GM18498 (cell line): ENCODE results near the gene NUDT4.
"Not testable (repeated sequence)": the region's sequence is repeated elsewhere in the genome, so short reads cannot be mapped to it uniquely, and the experiment has no call there.

Source experiments
- ATAC-seq: cut with Tn5 transposase; IDR thresholded peaks from one replicate; pipeline ENCODE4 v1.9.1; 2021; ENCODE audit warnings: mild to moderate bottlenecking, moderate library complexity; ENCODE audit not compliant: unreplicated experiment

The NUDT4 gene

GRCh38 chr12:93365616-93366405 lies 11.9 kb upstream of the NUDT4 start:
- no peak for ATAC-seq

GRCh38 chr12:93366422-93366821 lies 11.3 kb upstream of the NUDT4 start:
- no peak for ATAC-seq

DNA sequence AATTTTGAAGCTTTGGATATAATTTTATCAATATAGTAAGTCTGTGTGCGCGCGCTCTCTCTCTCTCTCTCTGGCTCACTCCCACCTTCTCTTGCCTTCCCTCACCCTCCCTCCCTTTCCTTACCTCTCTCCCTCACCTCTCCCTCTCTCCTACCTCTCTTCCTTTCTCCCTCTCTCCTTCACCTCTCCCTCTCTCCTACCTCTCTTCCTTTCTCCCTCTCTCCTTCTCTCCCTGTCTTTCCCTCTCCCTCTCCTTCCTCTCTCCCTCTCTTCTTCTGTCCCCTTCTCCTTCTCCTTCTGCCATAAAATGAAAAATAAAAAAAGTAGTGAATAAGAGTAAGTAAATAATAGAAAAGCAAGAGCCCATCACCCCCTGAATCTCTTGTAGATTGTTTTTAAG lies 9.0 kb upstream of the NUDT4 start:
- no peak for ATAC-seq

DNA sequence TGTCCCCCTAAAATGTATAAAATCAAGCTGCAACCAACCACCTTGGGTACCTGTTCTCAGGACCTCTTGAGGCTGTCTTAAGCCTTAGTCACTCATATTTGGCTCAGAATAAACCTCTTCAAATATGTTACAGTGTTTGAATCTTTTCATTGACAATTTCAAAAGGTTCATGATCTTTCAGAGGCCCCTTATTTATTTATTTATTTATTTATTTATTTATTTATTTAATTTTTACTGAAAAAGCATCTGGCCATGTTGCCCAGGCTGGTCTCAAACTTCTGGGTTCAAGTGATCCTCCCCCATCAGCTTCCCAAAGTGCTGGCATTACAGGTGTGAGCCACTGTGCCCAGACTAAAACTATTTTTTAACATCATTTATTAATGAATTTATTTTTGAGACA lies 8.2 kb upstream of the NUDT4 start:
- no peak for ATAC-seq

- no peak for ATAC-seq
Measured at GRCh38 chr12:93370947-93371346, 6.8 kb upstream of the NUDT4 start.

GRCh38 chr12:93373961-93374656 lies 3.6 kb upstream of the NUDT4 start:
- ATAC-seq: no peak

DNA sequence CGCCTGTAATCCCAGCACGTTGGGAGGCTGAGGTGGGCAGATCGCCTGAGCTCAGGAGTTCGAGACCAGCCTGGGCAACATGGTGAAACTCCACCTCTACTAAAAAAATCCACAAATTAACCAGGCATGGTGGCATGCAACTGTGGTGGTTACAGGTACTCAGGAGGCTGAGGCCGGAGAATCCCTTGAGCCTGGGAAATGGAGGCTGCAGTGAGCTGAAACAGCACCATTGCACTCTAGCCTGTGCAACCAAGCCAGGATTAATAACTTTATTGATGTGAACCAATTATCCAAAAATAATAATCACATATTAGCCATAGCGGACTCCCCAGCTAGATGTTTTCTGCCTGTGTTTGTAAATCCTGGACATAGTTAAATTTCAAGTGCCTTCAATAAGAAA lies 1.8 kb upstream of the NUDT4 start:
- ATAC-seq: no peak

DNA sequence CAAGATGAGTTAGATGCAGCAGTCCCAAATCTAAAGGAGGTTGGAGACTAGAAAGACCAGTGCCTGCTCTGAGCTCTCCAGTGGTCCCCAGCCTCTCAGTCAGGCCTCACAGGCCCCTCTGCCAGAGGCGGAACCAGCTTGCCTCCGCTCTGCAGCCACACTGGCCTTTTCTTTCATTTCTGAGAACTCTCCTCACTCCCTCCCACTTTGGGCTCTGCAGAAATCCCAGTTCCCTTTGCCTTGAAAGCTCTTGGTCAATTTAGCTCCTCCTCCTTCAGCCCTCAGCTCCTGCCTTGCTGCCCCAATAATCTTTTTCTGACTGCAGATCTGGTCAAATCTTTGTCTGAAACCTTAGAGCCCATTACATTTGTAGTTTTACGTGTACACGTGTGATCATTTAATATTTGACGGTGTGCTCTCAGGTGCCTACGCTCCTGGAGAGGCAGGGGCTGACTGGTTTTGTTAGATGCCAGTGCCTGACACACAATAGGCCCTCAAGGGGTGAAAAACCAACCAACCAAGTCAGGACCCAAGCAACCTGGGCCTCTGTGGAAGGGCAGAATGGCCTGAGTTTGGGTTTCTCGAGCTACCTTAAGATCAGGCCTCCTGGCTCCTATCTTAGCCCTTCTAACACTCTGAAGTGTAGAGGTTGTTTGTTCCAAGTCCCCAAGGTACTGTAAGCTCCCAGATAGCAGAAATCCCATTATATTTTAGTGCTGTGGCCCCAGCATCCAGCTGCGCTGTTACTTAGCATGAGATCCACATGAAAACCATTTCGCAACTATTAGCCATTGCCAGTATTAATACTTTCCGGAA lies 1.1 kb upstream of the NUDT4 start:
- ATAC-seq: no peak

DNA sequence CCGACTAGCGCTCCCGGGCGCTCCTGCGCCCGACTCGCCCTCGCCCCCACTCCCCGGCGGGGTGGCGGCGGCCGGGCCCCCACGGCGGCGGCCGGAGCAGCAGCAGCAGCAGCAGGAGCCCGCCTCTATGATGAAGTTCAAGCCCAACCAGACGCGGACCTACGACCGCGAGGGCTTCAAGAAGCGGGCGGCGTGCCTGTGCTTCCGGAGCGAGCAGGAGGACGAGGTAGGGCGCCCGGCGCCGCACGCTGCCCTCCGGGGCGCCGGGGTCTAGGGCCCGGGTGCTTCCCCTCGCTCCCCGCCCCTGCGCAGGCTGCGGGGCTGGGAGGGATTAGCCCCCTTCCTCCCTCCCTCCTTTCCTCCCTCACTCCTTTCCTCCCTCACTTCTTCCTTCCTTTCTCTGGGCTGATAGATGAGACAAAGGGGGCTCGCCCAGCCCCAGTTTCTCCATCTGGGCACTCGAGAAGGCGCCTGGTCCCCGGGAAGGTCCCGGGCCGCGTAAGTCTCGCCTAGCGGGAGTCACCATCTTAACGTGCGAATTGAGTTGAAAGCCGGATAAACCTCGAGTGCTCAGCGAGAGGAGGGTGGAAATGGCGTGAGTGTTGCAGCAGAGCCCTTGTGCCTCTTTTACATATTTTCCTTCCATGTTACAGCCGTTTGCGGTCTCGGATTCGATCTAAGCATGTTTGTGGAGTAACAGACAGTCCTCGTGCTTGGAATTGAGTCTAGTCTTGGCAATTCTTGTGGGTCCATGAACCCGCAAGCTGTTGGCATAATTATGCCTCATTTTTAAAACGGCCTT lies 672 bp downstream of the NUDT4 start:
- ATAC-seq: peak; percentile 40

DNA sequence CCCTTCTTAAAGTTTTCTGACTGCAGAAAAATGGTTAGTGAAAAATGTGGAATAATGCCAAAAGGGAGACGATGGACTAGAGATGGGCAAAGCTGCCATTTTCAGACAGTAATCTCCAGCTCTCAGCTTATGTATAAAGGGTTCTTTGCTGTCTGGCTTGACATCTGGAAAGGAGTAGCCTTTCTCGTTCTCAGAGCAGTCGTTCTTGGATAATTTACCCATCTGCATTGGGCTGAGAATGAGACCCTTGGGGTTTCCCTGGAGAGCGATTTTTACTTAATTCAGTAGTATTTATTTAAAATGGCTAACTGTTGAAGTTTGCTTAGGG lies 1.2 kb downstream of the NUDT4 start:
- ATAC-seq: no peak

DNA sequence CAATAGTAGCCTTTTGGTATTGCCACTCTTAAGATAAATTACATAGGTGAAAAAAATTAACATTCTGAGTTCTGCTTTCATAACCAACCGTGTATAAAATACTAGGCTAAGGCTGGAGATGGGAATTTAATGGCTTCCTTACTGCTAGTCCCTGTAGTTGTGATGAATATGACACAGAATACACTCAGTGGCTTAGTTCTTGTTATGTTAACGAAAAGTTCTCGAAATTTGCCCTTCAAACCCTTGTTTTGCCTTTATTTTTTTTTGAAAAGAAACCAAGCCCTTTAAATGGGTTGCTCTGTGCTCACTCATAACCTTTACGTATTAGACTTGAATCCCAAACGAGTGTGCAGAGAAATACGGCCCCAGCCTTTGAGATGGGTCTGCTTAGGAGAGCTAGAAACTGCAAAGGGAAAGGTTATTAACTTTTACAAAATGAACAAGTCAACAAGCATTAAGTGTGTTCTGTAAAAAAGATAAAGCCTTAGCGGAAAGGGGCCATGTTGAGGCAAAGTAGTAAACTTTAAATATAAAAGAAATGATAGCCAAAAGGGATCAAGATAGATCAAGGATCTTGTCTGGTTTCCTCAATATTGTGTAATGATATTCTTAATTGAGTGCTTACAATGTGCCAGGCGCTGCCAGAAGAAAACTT lies 1.7 kb downstream of the NUDT4 start:
- ATAC-seq: no peak

- ATAC-seq: no peak
Measured at GRCh38 chr12:93379981-93380361, 2.2 kb downstream of the NUDT4 start.

DNA sequence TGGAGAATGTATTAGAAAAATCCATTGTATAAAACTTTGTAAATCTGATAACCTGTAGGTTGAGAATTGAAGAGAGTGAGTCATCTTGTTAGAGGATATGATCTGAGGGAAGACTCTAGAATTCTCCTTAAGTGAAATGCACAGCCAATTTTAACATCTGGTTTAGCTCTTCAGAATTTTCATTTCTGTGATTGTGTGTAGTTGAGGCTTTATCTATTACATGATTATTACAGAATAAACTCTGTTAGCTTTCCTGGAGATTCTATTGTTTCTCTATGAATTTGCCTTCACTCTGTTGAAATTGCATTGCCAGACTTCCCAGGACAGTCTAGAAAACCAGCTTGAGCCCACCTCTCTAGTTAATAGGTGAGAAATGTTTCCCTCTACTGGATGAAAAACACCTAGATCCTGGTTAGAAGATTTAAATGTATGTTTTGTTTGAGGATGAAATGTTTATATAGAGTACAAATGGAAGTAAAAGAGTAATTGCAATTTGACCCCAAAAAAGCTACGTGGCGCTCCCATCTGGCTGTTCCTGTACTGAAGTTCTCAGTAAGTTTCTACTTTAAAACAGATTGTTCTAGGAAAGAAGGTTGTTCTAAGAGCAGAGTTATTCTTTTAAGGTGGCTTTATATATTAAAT lies 2.9 kb downstream of the NUDT4 start:
- ATAC-seq: no peak

DNA sequence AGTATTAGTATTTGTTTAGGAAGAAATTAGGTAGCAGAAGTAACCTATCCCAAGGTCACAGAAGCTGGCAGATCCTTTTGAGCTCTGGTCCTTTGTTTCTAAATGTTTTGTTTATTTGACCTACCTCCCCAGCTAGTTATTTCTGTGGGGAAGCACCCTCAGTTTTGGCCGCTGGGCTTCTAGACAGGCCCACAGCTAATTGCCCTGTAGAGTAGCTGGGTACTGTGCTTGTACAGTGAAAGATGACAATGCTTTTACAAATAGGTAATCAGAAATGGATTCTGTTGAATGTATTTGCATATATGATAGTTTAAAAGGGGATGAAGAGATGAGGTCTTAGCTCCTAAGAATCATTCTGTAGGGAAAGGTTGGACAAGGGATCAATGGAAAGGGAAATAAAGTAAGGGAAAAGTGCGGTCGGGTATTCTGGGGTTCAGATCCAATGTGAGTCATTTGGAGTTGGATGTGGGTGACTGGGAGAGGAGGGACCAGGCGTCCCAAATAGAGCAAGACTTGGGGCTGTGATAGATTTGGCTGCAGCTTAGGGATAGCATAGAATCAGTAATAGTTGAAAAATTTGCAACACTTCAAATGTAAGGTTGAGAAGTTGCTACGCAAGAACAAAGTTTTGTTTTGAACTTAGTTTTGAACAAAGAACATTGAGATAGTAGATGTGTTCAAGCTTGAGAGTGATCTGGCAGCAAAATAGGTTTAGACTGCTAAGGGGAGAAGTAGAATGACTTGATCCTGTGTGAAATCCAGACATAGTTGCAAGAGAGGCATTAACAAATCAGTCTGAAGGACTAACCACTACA lies 3.6 kb downstream of the NUDT4 start:
- no peak for ATAC-seq

DNA sequence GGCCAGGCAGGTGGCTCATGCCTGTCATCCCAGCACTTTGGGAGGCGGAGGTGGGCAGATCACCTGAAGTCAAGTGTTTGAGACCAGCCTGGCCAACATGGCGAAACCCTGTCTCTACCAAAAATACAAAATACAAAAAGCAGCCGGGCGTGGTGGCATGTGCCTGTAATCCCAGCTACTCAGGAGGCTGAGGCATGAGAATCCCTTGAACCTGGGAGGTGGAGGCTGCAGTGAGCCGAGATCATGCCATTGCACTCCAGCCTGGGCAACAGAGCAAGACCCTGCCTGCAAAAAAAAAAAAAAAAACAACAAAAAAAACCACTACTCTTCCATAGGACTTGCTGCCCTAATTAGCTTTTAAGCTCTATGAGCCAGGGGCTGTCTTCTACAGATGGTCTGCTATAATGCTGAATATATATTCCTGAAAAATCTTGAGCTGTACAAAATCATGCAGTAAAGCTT lies 4.3 kb downstream of the NUDT4 start:
- ATAC-seq: not testable (repeated sequence)

DNA sequence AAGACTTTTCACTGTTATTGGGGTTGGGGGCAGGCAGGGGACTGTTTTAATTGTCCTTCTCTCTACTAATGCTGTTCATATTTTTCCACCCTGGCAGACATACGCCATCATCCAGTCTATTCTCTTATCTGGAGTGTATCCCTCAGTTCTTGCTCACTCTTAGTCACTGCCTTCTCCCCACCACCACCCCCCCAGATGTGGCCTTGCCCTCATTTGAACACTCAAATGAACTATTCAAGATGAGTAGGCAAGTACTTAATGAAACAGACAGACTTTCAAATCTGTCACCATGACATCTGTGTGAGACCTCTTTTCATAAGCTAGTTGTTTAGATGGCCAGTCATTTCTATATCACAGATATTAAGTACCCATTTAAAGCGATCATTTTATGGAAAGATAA lies 10.1 kb downstream of the NUDT4 start:
- ATAC-seq: no peak

GRCh38 chr12:93390031-93390430 lies 12.3 kb downstream of the NUDT4 start:
- no peak for ATAC-seq

DNA sequence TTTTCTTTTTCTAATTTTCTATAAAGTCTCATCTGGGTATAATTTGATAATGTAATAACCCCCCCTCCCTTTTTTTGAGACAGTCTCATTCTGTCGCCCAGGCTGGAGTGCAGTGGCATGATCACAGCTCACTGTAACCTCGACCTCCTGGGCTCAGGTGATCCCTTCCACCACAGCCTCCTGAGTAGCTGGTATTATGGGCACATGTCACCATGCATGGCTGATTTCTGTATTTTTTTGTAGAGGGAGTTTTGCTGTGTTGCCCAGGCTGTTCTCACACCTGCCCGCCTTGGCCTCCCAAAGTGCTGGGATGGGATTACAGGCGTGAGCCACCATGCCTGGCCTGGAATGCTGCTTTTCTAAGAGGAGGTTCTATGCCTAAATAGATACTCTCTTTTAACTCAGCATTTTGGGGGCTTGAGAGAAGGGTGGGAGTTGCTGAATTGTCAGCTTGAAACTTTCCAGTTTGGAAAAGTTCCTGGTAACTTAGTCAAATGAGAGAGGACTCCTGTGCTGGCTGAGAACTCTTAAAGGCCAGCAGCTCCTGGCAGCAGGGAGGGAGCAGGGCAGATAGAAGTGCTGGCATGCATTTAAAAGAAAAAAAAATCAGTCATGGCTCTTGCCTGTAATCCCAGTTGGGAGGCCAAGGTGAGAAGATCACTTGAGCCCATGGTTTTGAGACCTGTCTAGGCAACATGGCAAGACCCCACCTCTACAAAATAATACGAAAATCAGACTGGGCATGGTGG lies 13.0 kb downstream of the NUDT4 start:
- ATAC-seq: no peak
